ENCODE data around the gene SPATA19. TPM values are rescaled to one million over a fixed set of nuclear protein-coding genes. Genes with fewer than 3 reads are reported as not detected.
"Not testable (repeated sequence)": the region's sequence is repeated elsewhere in the genome, so short reads cannot be mapped to it uniquely, and the experiment has no call there.

SPATA19 gene
- not detected for polyA plus RNA-seq (2012; ENCODE audit: insufficient read depth, insufficient read length)

- no peak for DNase-seq (ENCODE audit: low read depth, low spot score)
- no peak within 1 kb of the TSS for H3K4me3 ChIP-seq (ENCODE audit: low read length)
Measured at GRCh38 chr11:133845413-133845812, at the start of gene SPATA19. Gene SPATA19, minus strand, starts transcription at chr11:133845513. Its CDS starts 67 bp downstream, at chr11:133845446.

GRCh38 chr11:133895061-133895479, 49.8 kb upstream of the SPATA19 start:
- DNase-seq (ENCODE audit: low read depth, low spot score) = no peak
- no peak overlapping the region for H3K4me3 ChIP-seq (ENCODE audit: low read length)

GRCh38 chr11:133893381-133893780, 48.1 kb upstream of the SPATA19 start:
- DNase-seq (ENCODE audit: low read depth, low spot score) = no peak
- H3K4me3 ChIP-seq (ENCODE audit: low read length) = no peak overlapping the region

GRCh38 chr11:133892584-133893380, 47.5 kb upstream of the SPATA19 start:
- H3K4me3 ChIP-seq (ENCODE audit: low read length) = no peak overlapping the region
- no peak for DNase-seq (ENCODE audit: low read depth, low spot score)

GRCh38 chr11:133892126-133892525, 46.8 kb upstream of the SPATA19 start:
- DNase-seq (ENCODE audit: low read depth, low spot score) = no peak
- H3K4me3 ChIP-seq (ENCODE audit: low read length) = no peak overlapping the region

GRCh38 chr11:133889893-133890292, 44.6 kb upstream of the SPATA19 start:
- no peak for DNase-seq (ENCODE audit: low read depth, low spot score)

GRCh38 chr11:133889188-133889587, 43.9 kb upstream of the SPATA19 start:
- no peak for DNase-seq (ENCODE audit: low read depth, low spot score)
- H3K4me3 ChIP-seq (ENCODE audit: low read length) = no peak overlapping the region

More at GRCh38 chr11:133889893-133890292, 44.6 kb upstream of the SPATA19 start:
- no peak overlapping the region for H3K4me3 ChIP-seq (ENCODE audit: low read length)

- no peak for DNase-seq (ENCODE audit: low read depth, low spot score)
- H3K4me3 ChIP-seq (ENCODE audit: low read length) = no peak overlapping the region
Measured at GRCh38 chr11:133887692-133888332, 42.5 kb upstream of the SPATA19 start.

- DNase-seq (ENCODE audit: low read depth, low spot score) = no peak
- H3K4me3 ChIP-seq (ENCODE audit: low read length) = no peak overlapping the region
Measured at GRCh38 chr11:133886029-133886428, 40.7 kb upstream of the SPATA19 start.

- H3K4me3 ChIP-seq (ENCODE audit: low read length) = no peak overlapping the region
- no peak for DNase-seq (ENCODE audit: low read depth, low spot score)
Measured at GRCh38 chr11:133872160-133872559, 26.8 kb upstream of the SPATA19 start.

- no peak for DNase-seq (ENCODE audit: low read depth, low spot score)
- H3K4me3 ChIP-seq (ENCODE audit: low read length) = no peak overlapping the region
Measured at GRCh38 chr11:133867456-133867855, 22.1 kb upstream of the SPATA19 start.

GRCh38 chr11:133865466-133865865, 20.2 kb upstream of the SPATA19 start:
- no peak overlapping the region for H3K4me3 ChIP-seq (ENCODE audit: low read length)
- no peak for DNase-seq (ENCODE audit: low read depth, low spot score)

GRCh38 chr11:133864756-133865155, 19.4 kb upstream of the SPATA19 start:
- no peak overlapping the region for H3K4me3 ChIP-seq (ENCODE audit: low read length)
- no peak for DNase-seq (ENCODE audit: low read depth, low spot score)

- DNase-seq (ENCODE audit: low read depth, low spot score) = no peak
- H3K4me3 ChIP-seq (ENCODE audit: low read length) = no peak overlapping the region
Measured at GRCh38 chr11:133860151-133860550, 14.8 kb upstream of the SPATA19 start.

- H3K4me3 ChIP-seq (ENCODE audit: low read length); DNase-seq (ENCODE audit: low read depth, low spot score): not testable (repeated sequence)
Measured at GRCh38 chr11:133854330-133854960, 9.1 kb upstream of the SPATA19 start.

- H3K4me3 ChIP-seq (ENCODE audit: low read length) = no peak overlapping the region
- no peak for DNase-seq (ENCODE audit: low read depth, low spot score)
Measured at GRCh38 chr11:133844217-133844616, 1.1 kb downstream of the SPATA19 start.

GRCh38 chr11:133843454-133843987, 1.8 kb downstream of the SPATA19 start:
- no peak for DNase-seq (ENCODE audit: low read depth, low spot score)
- no peak overlapping the region for H3K4me3 ChIP-seq (ENCODE audit: low read length)

GRCh38 chr11:133842730-133843129, 2.6 kb downstream of the SPATA19 start:
- no peak overlapping the region for H3K4me3 ChIP-seq (ENCODE audit: low read length)
- no peak for DNase-seq (ENCODE audit: low read depth, low spot score)

GRCh38 chr11:133842053-133842452, 3.3 kb downstream of the SPATA19 start:
- no peak overlapping the region for H3K4me3 ChIP-seq (ENCODE audit: low read length)
- no peak for DNase-seq (ENCODE audit: low read depth, low spot score)

Measured in Jurkat, Clone E6-1 (cell line).